ENCODE results near the gene EIF4G1. TPM values are rescaled to one million over a fixed set of nuclear protein-coding genes. Genes with fewer than 3 reads are reported as not detected.

The EIF4G1 gene
- total and polyA plus RNA-seq, 2 donors (not counting 3 experiments of a cell fraction or from before 2014, with no cell fraction given): 355 to 532 TPM

DNA sequence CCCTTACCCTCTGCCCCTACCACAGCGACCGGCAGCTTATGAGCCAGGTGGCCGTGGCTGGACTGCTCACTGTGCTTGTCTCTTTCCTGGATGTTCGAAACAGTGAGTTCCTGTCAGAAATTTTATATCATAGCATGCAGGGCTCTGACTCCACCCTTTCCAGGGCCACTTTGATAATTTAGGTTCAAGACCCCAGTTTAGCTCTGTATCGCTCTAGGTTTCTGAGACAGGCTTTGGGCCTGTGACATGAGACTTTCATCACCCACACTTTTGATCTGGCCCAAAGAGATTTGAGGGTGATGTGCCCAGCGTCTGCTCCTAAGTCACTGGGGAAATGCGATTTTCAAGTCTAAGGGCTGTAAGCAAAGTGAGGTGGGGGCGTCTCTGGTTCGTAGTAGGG is 6.5 kb upstream of the EIF4G1 start:
- BruUV-seq (replicated peaks): no TSS peak
- POLR2A ChIA-PET: no interaction called here
- Histone ChIP-seq H3K36me3 (ENCODE audit: control insufficient read depth in 2 of 2, extremely low read depth in 1 of 2, insufficient read depth in 2 of 2, low read length in 2 of 2) (peaks cover 30 to 38% of the 10 kb centered on the region in 2 experiments), H3K27ac (ENCODE audit: insufficient read depth, low read depth, low read length) (no peak overlapping the region), H3K4me1 (ENCODE audit: control insufficient read depth, extremely low read depth, insufficient read depth, low read length) (no peaks in the 10 kb centered on the region), H4K20me1 (replicated peaks; ENCODE audit: control insufficient read depth, extremely low read depth, insufficient read depth, low read length) (no peaks in the 10 kb centered on the region), H3K27me3 (ENCODE audit: control insufficient read depth in 2 of 2, insufficient read depth in 2 of 2, low read length in 2 of 2) (no peaks in the 10 kb centered on the region), H3K9ac (replicated peaks; ENCODE audit: extremely low read depth, insufficient read depth, low read length) (no peak overlapping the region), H3K9me1 (replicated peaks; ENCODE audit: control insufficient read depth, extremely low read depth, insufficient read depth, low read length) (no peaks in the 10 kb centered on the region), H2AFZ (ENCODE audit: low read depth, low read length) (no peak overlapping the region), H3K9me3 (replicated peaks; ENCODE audit: control insufficient read depth, insufficient read depth, low read length) (no peaks in the 10 kb centered on the region), H3K79me2 (ENCODE audit: control insufficient read depth, insufficient read depth, low read length) (peaks cover 18% of the 10 kb centered on the region), H3K4me3 (replicated peaks in 1 of 3; ENCODE audit: insufficient read depth in 1 of 3, low read depth in 1 of 3, low read length in 3 of 3) (no peak overlapping the region), H3K4me2 (ENCODE audit: insufficient read depth, low read length) (no peak overlapping the region)
- TF ChIP-seq POLR2AphosphoS5 (IDR thresholded peaks at IDR 0.05; ENCODE audit: insufficient read depth, low read depth, low read length): no peak
- TF ChIP-seq POLR2A (IDR thresholded peaks at IDR 0.05; ENCODE audit: low read depth, low read length): no peak
- TF ChIP-seq GATA2 (IDR thresholded peaks at IDR 0.05; ENCODE audit: insufficient read depth, insufficient read length, low read depth, low read length): no peak
- no peak for TF ChIP-seq MYC (IDR thresholded peaks at IDR 0.05; ENCODE audit: low read depth, low read length)
- TF ChIP-seq MAX (IDR thresholded peaks at IDR 0.05; ENCODE audit: insufficient read depth, insufficient read length): no peak
- no peak for TF ChIP-seq CTCF (IDR thresholded peaks at IDR 0.05; ENCODE audit: extremely low read depth in 1 of 2, insufficient read depth in 1 of 2, low read depth in 1 of 2, low read length in 2 of 2)
- no peak for TF ChIP-seq EZH2 (IDR thresholded peaks at IDR 0.05; ENCODE audit: borderline replicate concordance, low read depth, low read length, severe bottlenecking)
- no peak for TF ChIP-seq FOS (IDR thresholded peaks at IDR 0.05; ENCODE audit: borderline replicate concordance, insufficient read depth, low read length)
- no peak for TF ChIP-seq JUN (IDR thresholded peaks at IDR 0.05; ENCODE audit: borderline replicate concordance, insufficient read depth, insufficient read length, low read depth)
- DNase-seq (ENCODE audit: low read depth, low spot score) (no peak), FAIRE-seq (no peak)
- CTCF ChIA-PET: no interaction called here
- dilution Hi-C loops (cut with MboI; ENCODE audit: extremely low pct_ligation_motif_present, low sequenced_read_pairs) (no loop called here), intact Hi-C loops (cut with micrococcal nuclease) (no loop called here)
